Occipital lobe (tissue), 2 donors: Measurements from ENCODE around the gene SELENOI. TPM values are rescaled to one million over a fixed set of nuclear protein-coding genes. Genes with fewer than 3 reads are reported as not detected.
"Not testable (repeated sequence)": the region's sequence is repeated elsewhere in the genome, so short reads cannot be mapped to it uniquely, and the experiment has no call there.

Experiments used
- DNase-seq: peaks from one replicate; lab custom pipeline; 2025; lab: John Stamatoyannopoulos, UW
- total RNA-seq: library from RNA; depleted of rRNA; stranded (reverse); fragments of >200 nt; gene quantifications from one replicate; pipeline ENCODE4 v1.2.3, GENCODE V29; 2014

Gene SELENOI, protein sequence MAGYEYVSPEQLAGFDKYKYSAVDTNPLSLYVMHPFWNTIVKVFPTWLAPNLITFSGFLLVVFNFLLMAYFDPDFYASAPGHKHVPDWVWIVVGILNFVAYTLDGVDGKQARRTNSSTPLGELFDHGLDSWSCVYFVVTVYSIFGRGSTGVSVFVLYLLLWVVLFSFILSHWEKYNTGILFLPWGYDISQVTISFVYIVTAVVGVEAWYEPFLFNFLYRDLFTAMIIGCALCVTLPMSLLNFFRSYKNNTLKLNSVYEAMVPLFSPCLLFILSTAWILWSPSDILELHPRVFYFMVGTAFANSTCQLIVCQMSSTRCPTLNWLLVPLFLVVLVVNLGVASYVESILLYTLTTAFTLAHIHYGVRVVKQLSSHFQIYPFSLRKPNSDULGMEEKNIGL
- 70.2 TPM for total RNA-seq

DNA sequence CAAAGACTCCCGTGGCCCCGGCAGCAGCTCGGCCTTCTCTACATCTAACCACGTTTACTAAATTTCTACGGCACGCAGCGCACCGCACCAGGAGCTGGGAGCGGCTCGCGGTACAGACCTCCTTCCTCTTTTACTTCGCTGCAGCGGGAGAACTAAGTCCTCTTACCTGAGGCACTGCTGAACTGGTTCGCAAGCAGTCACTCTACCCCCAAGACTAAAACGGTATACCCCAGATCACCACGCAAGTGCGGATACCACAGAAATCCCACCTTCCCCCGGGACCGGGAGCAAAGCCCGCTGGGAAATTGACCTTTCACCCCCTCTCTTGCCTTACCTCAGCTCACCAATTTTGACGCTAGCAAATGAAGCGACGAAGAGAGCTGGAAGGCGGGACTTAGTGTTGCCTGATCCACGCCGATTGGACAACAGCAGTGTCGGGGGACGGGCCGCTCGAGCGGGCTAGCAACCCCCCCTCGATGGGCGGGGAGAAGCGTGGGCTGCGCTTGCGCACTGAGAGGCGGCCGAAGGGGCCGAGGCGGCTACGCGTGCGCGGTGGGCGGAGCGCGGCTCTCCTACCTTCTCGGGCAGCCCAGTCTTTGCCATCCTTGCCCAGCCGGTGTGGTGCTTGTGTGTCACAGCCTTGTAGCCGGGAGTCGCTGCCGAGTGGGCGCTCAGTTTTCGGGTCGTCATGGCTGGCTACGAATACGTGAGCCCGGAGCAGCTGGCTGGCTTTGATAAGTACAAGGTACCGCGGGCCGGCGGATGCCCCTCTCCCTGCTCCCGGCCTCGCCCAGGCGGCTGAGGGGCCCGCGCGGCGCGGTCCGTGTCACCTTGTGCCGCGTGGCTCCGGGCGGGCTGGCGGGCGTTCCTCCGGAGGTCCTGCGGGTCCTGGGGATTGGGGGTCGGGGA lies at the start of gene SELENOI:
SELENOI (plus strand) TSS at position 599 of the 909 bp plus-strand sequence; CDS start at position 689, 90 bp downstream.
- peak; percentile 99 for DNase-seq

DNA sequence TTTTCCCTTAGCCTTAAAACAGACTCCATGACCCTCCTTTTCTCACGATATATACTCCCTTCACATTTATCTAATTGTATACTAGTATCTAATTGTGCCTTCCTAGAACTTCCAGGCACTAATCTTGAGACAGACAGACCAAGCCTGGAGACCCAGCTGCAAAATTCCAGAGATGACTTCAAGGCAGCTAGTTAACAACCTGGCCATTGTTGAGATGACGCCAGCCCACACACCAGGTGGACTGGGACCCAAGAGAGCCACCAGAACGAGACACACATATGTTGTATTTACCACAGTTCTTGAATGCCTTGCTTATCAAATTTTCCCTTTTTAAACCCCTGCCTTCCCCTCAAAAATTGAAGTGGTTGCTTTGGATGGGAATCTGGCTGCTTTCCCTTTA lies 48.9 kb upstream of the SELENOI start:
- no peak for DNase-seq

DNA sequence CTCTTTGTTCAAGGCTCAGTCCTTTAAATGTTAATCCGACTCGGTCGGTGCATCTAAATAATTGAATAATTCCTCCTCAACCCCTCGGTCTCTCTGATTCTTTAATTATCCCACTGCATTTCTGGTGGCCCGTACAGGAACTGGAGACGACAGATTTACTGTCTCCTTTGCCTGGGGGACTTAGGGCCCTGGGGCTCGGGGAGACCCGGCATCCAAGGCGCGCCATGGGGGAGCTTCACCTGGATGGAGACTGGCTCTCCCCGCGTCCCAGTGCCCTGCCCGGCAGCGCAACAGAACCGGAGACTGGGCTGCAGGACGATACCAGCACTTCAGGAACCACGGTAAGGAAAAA lies 47.7 kb upstream of the SELENOI start:
- DNase-seq, result no peak

DNA sequence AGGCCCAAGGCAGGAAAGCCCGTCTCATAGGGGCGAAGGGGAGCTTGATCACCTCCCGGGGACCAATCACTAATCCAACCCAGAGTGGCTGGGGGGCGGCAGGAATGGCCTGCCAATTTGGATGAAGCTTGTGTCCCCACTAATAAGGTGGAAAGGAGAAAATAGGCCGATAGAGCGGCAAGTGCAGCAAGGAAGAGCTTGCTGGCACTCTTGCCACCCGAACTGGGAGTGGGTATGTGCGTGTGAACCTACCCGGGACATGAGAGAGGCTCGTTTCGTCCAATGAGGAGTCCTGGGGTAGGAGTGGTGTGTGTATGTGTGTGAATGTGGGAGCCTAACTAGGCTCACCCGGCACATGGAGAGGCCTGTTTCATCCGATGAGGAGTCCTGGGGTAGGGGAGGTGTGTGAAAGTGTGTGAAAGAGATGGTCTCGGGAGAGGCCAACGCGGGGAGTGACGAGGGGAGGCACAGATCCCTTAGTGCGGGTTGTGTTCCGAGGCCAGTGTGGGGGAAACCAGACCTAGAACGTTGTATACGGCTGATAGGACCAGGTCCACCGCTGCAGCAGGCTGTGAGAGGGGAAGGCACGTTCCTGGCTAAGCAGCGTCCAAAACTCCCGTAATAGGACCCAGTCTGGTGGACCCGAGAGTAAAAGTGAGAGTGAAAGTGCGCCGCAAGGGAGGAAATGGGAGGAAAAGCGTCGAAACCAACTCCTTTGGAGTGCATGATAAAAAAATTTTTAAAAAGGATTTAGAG lies 47.1 kb upstream of the SELENOI start:
- no peak for DNase-seq

DNA sequence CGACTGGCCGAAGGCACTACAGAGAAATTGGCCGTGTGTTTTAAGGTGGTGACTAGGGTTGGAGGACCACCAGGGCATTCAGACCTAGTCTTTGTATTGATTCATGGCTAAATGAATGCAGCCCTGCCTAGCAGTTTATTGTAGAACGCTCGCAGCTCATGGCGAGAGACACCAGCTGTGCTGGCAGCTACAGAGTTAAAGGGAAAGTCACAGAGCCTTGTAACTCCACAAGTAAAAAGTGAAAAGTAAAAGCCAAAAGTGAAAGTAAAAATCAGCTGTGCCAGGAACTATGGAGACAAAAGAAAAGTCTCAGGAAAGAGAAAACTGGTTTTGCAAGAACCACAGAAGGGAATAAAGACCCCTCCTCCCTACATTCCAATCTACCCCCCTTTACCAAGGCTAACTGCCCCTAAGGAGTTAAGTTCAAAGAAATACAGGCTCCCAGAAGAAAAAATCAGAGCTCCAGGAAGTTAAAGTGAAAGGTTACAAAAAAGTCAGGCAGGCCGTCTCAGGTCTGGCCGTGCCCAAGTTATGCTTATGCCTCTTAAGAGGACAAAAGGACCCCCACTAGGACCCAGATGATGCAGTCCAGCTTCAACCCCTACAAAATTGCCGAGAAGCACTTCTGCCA lies 46.4 kb upstream of the SELENOI start:
- no peak for DNase-seq

DNA sequence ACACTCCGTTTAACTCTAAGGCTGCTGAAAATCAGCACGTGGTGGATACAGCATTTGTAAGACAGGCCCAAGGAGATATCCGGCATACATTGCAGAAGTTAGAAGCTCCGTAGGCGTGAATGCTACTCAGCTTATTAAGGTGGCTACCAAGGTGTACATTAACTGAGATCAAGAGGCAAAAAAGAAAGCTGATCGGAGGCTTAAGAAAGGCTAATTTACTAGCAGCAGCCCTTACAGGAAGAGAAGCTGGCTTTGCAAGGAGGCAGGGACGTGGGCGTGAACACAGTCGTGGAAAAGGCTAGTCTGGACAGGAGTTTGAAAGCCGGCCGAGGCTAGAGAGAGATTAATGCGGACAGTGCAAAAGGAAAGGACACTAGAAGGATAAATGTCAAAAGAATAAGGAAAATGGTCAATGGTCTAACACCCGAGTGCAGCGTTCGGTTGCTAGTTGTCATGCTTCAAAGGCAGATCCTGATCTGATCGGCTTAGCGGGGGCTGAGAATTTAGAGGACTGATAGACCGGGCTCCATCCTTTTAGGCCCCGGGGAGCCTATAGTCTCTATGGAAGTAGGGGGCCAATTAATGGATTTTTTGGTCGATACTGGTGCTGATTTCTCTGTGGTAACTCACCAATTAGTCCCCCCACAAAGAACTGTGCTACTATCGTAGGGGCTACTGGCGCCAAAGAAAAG lies 45.6 kb upstream of the SELENOI start:
- no peak for DNase-seq

DNA sequence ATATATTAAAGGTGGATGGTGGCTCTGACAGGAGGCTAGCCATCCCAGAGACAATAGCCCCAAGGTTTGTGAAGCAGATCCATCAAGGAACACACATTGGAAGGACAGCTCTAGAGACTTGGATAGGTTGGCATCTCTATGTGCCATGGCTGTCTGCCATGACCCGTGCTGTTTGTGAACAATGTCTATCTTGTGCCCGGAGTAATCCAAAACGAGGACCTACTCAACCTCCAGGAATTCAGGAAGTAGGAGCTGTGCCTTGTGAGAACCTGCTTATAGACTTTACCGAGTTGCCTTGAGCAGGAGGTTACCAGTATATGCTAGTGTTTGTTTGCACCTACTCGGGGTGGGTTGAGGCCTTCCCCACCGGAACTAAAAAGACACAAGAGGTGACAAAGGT lies 43.1 kb upstream of the SELENOI start:
- no peak for DNase-seq

DNA sequence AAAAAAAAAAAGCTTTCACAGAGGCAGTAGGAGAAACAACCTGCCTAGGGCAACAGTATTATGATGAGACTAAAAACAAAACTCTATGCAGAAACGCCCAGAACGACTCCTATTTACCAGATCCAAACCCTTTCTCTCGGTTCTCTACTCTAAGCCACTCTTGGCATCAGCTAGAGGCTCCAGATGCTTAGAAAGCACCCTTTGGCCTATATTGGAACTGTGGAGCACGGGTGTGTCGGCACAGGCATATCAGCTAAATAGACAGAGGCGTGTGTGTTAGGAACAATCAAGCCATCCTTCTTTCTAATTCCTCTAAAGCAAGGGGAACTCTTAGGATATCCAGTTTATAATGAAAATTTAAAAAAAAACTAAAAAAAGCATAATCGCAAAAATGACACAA lies 40.8 kb upstream of the SELENOI start:
- DNase-seq, result not testable (repeated sequence)

DNA sequence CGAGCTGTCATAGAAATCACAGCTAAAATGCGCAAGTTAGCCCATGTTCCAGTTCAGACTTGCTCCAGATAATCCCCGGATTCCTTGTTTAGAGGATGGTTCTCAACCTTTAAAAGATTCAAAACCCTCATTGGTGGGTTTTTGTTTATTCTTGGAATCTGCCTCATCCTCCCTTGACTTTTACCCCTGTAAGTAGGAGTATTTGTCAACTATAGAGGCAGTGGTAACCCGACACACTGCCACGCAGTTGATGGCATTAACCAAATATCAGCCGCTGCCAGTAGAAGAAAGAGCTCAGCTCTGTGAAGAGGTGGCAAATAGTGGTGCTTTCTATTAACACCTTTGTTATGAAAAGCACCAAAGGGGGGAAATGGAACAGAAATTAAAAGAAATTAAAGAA lies 40.4 kb upstream of the SELENOI start:
- DNase-seq, result no peak

DNA sequence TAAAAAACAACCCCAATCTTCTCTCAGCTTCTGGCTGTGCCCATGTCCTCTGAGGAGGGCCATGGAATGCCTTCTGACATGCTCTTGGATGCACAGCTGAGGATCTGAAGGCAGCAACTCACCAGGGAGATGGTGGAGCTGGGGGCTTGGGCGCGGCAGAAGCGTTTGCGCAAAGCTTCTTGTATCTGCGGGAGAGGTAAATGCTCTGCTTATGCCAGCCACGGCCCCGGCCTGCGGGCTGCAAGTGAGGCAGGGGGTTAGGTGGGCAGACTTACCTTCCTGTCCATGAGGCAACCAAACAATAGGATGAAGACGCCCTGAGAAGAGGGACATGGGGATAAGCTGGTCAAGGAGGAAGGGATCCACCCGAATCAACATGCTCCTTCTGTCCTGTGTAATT lies 36.0 kb upstream of the SELENOI start:
- DNase-seq, result no peak

DNA sequence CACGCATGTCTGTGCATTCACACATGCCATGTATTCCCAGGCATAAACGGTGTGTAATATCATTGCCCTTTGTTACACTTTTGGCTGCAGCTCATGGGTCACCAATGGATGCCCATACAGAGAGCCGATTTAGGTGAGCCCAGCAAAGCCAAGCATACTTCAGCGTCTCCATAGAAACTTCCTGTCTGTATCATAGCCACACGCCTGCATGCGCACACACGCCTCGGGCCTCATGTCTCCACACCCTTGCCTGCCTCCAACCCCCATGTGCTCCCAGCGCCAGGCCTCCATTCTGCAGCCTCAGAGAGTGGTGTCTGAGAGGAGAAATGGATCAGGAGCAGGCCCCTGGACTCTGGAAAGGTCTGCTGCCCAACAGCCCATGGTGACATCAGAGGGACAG lies 33.5 kb upstream of the SELENOI start:
- DNase-seq, result no peak

DNA sequence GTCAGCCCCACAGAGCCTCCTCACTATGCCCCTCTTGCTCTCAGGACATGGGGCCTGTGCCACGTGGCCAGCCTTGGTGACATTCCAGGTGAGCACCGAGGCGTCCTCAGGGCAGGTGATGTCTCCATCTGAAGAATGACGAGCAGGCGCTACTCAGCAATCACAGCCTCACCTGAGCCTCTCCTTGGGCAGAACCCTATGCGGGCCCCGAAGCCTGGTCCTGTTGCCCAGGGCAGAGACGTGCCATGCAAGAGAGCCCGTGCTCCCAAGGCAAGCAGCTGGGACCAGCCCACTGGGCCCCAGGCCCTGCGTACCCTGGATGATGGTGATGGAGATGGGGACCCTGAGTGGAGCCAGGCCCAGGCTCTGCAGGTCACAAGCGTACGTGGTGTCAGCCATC lies 32.5 kb upstream of the SELENOI start:
- no peak for DNase-seq

DNA sequence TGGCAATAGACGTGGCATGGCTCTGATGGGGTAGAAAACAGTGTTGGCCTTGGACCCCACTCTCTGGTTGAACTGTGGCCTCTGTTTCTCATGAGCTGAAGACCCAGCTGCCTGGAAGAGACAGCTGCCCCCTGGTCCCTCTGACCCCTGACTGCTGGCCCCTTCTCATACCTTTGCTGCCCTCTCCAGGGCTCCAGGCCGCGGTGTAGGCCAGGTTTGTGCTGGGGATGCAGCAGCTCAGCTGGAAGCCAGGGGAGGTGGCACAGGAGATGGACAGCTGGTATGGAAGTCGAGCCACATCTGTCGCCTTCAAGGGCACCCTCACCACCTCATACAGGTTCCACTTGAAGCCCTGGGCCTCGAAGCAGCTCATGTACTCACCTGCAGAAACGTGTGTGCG lies 31.7 kb upstream of the SELENOI start:
- DNase-seq, result no peak

DNA sequence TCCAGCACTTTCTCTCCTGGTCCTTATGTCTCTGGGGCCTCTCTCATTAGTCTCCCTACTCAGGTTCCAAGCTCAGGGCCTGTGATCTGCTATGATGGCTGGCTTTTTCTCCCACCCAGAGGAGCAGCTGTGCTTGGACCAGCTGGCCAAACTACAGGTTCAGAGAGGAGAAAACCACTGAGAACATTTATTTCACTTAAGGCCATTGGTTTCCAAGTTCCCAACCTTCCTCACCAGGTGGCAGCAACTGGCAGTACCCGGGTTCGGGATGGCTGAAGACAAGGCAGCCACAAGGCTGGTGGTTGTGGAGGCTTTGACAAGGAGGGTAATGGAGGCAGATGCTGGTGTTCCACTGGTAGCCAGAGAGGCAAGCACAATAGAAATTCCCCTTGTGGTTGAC lies 29.9 kb upstream of the SELENOI start:
- no peak for DNase-seq

DNA sequence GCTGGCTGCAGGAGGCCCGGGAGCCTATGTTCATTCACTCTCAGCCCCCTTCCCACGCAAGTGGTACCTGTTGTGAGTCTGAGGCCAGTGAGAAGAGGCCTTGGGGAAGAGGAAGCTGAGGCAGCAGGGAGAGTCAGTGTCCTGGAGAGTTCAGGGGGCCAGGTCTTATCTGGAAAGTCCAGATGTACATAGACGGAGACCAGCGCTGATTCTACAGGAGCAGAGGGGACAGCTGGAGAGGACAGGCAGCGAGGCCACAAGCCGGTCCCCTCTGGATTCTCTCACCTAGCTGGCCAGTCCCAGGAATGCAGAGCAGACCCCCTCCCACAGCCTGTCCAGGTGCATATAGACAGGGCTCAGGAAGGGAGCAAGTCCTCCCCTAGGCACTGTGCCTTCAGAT lies 29.1 kb upstream of the SELENOI start:
- DNase-seq, result no peak

DNA sequence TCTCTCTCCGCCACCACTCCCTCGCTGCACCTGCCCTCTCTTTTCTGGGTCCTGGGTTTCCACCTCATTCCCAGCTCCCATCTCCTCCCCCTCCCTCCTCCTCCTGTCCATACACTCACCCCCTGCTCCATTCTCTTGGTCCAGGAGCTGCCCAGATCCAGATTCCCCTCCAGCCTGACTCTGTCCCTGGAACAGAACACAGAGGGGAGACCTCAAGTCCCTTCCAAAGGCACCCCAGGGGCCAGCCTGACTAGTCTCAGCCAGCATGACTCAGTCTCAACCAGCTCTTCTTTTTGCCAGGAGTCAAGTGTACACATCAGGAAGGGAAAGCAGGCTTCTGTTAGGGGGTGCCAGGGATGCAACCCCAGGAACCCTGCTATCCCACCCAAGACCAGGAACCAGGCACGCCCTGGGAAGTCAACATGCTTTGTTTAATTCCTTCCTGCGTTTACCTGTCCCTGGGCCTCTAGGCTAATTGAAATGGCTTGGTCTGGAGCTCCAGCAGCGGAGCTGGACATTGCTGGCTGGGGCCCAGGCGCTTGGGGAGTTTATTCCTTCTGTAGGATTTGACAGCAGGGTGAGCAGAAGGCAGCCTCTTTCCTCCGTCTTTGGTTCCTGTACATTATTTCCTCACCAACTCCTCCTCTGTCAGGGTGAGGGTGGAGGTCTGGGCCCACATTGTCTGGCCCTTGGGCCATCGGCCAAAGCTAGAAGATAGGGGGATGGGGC lies 28.4 kb upstream of the SELENOI start:
- DNase-seq, result no peak

DNA sequence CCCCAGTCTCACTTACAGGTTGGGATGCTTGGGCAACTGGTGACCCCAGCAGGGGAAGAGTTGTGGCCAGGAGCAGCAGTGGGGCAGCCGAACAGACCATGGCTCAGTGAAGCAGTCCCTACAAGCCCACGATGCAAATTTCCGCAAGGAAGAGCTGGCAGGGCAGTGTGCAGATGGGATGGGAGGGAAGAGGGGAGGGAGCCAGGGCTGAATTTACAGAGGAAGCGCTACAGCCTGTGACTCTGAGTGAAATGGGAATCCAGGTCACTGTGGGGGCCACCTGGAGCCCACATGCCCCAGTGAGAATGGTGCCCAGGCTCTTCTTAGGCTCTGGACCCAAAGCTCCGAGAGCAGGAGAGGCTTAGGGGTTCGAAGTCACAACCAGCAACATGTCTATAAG lies 27.0 kb upstream of the SELENOI start:
- DNase-seq, result no peak

DNA sequence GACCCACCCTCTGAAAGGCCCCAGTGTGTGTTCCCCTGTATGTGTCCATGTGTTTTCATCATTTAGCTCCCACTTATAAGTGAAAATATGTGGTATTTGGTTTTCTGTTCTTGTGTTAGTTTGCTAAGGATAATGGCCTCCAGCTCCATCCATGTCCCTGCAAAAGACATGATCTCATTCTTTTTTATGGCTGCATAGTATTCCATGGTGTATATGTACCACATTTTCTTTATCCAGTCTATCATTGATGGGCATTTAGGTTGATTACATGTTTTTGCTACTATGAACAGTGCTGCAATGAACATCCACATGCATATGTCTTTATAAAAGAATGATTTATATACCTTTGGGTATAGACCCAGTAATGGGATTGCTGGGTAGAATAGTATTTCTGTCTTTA lies 21.5 kb upstream of the SELENOI start:
- not testable (repeated sequence) for DNase-seq

DNA sequence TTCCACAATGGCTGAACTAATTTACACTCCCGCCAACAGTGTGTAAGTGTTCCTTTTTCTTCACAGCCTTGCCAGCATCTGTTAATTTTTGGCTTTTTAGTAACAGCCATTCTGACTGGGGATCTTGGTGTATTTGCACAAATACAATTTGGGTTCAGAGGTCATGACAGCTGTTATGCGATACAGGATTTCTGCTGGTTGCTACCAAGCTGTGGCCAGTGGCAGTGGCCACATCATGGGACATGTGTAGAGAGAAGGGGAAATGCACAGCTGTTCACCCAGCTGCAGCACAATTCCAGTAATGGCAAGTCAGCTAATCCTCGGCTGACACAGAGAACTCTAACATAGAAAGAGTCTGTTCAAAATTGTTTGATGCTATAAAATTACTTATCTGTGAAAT lies 21.0 kb upstream of the SELENOI start:
- DNase-seq, result no peak

DNA sequence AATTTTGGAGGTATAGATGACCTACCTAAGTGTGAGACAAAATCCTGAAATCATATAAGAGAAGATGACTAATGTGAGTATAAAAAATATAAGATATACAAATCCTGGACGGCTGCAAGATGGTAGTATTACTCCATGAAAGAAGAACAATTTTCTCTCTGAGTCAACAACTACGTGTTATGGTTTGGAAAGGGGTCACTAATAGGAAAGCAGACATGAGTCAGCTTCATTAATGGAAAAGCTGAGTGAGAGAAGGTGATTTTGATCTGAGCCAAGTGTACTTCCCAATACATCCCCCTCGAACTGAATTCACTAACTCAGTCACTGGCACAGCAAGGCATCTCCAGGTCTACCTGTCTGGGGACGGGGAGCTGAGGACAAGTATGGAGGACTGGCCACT lies 20.1 kb upstream of the SELENOI start:
- DNase-seq, result no peak
